NCI-H345 treated with DMSO at 0.1 percent for 48 hours (cell line): ENCODE results near the gene PDZD2.

ENCODE experiments used
- DNase-seq: peaks from one replicate; lab custom pipeline; 2025; ENCODE audit not compliant: unreplicated experiment; lab: John Stamatoyannopoulos, UW

PDZD2 gene

DNA sequence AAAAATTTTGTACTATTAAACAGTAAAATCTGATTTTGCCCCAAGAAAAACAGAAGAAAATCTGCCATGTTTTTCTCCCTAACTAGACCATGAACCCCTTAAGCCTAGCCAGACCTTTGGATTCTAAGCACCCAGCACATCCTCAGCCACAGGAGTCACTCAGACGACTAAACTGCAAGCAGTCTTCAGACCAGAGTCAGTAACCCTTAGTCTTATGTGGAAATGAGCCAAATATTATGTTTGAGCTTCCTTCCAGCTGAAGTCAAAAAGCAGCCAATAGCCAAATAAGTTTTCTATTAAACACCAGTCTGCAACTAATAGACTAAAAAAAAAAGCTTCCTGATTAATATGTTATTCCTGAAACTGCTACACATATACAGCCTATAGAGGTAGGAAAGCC lies 487.8 kb downstream of the PDZD2 start:
- no peak for DNase-seq

- DNase-seq = no peak
These were observed 488.8 kb downstream of the PDZD2 start for GRCh38 chr5:32127711-32128110.

DNA sequence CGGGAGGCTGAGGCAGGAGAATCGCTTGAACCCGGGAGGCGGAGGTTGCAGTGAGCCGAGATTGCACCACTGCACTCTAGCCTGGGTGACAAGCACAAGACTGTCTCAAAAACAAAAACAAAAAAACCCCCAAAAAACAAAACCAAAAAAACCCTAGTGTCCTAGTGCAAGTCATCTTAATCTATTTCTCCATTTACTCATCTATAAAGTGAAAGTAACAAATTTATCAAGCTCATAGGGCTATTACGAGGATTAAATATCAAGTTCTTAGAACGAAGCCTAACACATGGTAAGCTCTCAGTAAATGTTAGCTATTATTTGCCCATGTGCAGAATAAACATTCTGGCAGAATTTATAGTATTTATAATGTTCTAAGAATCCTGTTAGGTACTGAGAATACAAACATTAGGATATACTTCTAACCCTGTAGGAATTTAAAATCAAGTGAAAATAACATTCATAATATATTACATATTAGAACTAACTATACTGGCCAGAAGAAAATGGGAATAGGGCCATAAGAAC lies 490.2 kb downstream of the PDZD2 start:
- no peak for DNase-seq

DNA sequence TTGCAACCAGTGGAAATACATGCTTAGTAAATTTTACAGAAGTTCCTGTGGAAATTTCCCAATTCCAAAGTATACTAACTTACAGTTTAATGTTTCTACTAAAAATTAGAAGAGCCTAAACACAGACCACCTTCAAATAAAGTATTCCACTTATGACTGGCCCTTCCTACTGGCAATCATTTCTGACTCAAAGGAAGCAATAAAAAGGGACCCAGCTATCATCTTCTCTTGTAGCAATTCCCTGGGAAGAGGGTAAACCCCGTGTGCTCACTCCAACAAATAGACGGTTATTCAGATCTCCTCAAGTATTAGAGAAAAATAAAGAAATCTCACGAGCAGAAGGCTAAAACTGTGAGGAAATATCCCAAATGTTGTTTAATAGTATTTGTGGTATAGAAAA lies 491.9 kb downstream of the PDZD2 start:
- no peak for DNase-seq

- DNase-seq = no peak
These were observed 492.7 kb downstream of the PDZD2 start for GRCh38 chr5:32131604-32132003.

DNA sequence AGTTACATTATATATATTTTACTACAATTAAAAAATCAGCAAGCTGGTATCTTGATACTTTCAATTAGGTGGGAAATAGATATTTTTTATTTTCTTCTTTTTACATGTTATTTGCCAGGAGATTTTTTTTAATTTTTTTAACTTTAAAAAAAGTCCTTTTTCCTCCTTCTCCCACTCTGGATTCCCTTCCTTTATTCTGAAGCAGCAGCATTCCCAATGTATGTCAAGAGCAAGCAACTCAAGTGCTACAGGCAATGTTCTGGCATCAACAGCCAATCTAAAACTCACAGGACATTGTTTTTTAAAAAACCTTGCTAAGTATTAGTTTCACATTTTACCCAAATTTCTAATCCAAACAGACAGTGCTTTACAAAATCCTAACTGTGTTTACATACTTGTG lies 493.8 kb downstream of the PDZD2 start:
- no peak for DNase-seq

DNA sequence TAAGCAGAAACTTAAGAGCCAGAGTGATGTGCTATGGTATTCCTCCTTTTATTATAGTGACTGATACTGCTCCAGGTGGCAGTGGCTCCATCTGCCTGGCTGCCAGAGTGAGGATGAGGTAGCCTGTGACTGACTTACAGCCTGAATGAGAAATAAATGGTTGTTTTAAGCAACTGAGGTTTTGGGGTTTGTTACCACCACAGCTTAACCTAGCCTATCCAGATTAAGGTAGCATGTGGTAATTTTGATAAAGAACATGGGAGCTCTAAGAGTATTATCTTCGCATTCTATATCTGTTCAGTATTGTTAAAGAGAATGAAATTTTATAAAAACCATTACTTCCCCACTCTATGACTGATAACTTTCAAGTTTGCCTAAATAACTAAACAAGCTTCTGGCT lies 496.2 kb downstream of the PDZD2 start:
- DNase-seq = no peak

- no peak for DNase-seq
These were observed 497.4 kb downstream of the PDZD2 start for GRCh38 chr5:32136342-32136741.

- DNase-seq = no peak
These were observed 500.0 kb downstream of the PDZD2 start for GRCh38 chr5:32138839-32139493.

- no peak for DNase-seq
These were observed 504.9 kb downstream of the PDZD2 start for GRCh38 chr5:32143617-32144377.

DNA sequence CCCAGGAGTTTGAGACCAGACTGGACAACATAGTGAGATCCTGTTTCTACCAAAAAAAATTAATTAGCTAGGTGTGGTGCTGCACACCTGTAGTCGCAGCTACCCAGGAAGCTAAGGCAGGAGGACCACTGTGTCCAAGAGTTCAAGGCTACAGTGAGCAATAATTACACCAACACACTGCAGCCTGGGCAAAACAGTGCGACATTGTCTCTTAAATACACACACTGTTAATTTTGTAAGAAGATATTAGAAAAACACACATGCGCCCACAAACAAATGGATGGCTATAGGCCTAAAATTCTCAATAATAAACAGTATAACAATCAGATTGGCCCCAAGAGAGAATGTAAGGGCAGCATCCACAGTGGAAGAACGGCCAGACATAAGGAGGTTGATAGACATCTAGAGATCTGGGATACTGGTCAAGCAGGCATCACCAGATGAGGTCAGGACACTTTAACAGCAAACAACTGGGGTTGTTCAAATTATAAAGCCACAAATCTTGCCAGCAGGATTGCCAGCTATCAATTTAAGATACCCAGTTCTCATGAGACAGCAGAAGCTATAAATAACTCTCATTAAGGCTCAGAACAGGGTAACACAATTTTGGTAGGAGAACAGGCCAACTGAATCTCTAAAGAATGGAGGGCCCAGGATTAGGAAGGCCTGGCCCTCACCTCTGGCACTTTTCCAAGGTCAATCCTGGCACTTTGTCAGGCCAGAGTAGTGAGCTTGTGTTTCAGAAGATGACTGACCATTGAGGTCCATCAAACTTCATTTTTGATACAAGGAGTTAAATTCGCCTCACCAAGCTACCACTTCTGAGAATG lies 505.7 kb downstream of the PDZD2 start:
- DNase-seq = no peak

GRCh38 chr5:32145378-32145777 lies 506.4 kb downstream of the PDZD2 start:
- DNase-seq = no peak

- DNase-seq = no peak
These were observed 508.3 kb downstream of the PDZD2 start for GRCh38 chr5:32147236-32147635.

GRCh38 chr5:32147959-32148358 lies 509.0 kb downstream of the PDZD2 start:
- no peak for DNase-seq

DNA sequence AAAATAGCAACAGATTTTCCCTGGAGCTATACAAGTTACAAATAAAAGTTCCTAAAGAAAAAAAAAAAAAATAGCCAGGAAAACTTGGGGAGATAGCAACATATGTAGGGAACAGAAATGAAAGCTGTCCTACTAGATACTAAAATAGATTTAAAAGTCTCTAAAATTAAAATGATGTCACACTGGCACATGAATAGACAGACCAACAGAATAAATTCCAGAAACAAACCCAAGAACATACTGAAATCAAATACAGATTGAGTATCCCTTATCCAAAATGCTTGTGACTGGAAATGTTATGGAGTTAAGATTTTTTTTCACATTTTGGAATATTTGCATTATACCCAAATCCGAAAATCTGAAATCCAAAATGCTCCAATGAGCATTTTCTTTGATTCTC lies 511.4 kb downstream of the PDZD2 start:
- DNase-seq = no peak

DNA sequence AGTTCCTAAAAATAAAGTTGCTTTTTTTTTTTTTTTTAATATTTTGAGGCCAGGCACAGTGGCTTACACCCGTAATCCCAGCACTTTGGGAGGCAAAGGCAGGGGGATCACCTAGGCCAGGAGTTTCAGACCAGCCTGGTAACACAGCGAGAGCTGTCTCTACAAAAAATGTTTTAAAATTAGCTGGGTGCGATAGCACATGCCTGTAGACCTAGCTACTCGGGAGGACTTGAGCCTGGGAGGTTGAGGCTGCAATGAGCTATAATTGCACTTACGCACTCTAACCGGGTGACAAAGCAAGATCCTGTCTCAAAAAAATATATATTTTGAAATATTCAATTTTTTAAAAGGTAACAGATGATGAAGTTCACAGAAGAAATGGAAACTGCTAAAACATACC lies 512.3 kb downstream of the PDZD2 start:
- DNase-seq = no peak

GRCh38 chr5:32153723-32154122 lies 514.8 kb downstream of the PDZD2 start:
- DNase-seq = no peak

DNA sequence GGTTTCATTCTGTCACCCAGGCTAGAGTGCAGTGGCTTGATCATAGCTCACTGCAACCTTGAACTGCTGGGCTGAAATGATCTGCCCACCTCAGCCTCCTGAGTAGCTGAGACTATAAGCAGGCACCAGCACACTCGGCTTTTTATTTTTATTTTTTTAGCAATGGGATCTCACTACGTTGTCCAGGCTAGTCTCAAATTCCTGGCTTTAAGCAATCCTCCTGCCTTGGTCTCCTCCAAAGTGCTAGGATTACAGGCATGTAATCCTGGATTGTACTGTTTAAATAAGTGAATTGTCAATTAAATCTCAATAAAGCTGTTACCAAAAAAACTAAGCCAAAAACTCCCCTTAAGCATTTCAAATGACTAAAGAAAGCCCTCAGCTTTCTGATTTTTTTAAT lies 516.3 kb downstream of the PDZD2 start:
- no peak for DNase-seq

DNA sequence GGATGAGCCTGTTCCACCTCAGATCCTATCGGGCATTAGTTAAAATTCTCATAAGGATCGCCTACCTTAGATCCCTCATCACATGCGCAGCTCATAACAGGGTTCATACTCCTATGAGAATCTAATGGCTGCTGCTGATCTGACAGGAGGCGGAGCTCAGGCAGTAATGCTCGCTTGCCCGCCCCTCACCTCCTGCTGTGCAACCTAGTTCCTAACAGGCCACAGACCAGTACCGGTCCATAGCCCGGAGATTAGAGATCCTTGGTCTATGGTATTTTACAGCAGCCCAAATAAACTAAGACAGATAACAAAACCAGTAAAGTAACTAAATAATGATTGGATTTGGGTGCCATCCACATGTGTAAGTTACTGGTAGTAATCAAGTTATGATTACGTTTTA lies 517.7 kb downstream of the PDZD2 start:
- no peak for DNase-seq

GRCh38 chr5:32157078-32157477 lies 518.1 kb downstream of the PDZD2 start:
- no peak for DNase-seq

DNA sequence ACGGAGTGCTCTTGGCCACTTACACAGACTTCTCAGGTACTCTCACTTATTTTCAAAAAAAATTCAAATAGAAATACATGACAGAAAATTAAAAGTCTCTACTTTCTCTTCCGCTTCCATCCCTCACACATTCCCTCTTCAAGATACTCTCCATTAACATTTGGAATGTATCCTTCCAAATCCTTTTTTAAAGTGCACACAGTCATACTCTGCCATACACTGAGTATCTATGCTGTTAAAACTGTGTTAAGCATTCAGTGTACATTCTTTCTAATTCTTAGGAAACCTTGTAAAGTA lies 519.7 kb downstream of the PDZD2 start:
- no peak for DNase-seq
